Measurements from ENCODE around the gene SLC35F2. TPM values are rescaled to one million over a fixed set of nuclear protein-coding genes. Genes with fewer than 3 reads are reported as not detected.

The SLC35F2 gene
- total and polyA plus RNA-seq, 2 of the 4 experiments (the other 2 are of a cell fraction): 4.9 to 15.4 TPM

DNA sequence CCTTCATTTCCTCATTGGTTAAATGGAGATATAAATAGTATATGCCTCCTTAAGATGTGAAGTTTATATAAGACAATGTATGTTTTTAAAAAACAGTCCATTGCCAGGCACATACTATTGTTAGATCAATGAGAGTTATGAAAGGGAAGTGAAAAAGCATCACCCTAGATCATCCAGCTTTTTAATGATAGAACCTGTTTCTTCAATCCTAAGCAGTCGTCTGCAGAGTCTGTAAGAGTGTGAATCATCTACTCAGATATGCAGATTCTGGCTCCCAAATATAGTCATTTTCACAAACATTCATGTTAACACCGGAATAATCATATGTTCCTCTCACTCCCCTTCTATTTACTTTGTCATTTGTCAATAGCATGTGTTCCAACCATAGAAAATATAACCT lies 81.5 kb downstream of the SLC35F2 start:
- dilution Hi-C loops (cut with HindIII; ENCODE audit: low sequenced_read_pairs, unreplicated experiment): no loop called here
- H3K56ac ChIP-seq (ENCODE audit: extremely low read depth, insufficient read depth, low read length): no peak overlapping the region
- H3K4me1 ChIP-seq (ENCODE audit: control insufficient read depth, insufficient read depth, low read length): no peaks in the 10 kb centered on the region
- H3K36me3 ChIP-seq (ENCODE audit: control insufficient read depth, insufficient read depth, low read length): no peaks in the 10 kb centered on the region
- no peak overlapping the region for H2AFZ ChIP-seq (replicated peaks; ENCODE audit: low read length, poor library complexity)
- H2BK15ac ChIP-seq (ENCODE audit: low read depth, low read length): no peak overlapping the region
- no peak overlapping the region for H4K5ac ChIP-seq (ENCODE audit: low read depth, low read length)
- WGBS, 2 experiments (ENCODE audit: extremely low coverage in 2 of 2, insufficient read length in 1 of 2): no CpG with 5 or more reads among the region's 2 CpGs
- H2BK20ac ChIP-seq (ENCODE audit: low read depth, low read length): no peak overlapping the region
- intact Hi-C loops (cut with micrococcal nuclease): no loop called here
- no peak overlapping the region for H3K4ac ChIP-seq (ENCODE audit: low read depth, low read length)
- no peaks in the 10 kb centered on the region for H4K20me1 ChIP-seq (ENCODE audit: insufficient read depth, low read length)
- no peak overlapping the region for H2AK5ac ChIP-seq (ENCODE audit: low read depth, low read length)
- no peaks in the 10 kb centered on the region for H3K9me1 ChIP-seq (ENCODE audit: insufficient read depth, low read length)
- H3K9me3 ChIP-seq (ENCODE audit: control insufficient read depth, insufficient read depth, low read length): no peaks in the 10 kb centered on the region
- no peak for DNase-seq
- H3K4me2 ChIP-seq (ENCODE audit: low read depth, low read length): no peak overlapping the region
- TF ChIP-seq MAZ (IDR thresholded peaks at IDR 0.05; ENCODE audit: borderline replicate concordance, low read depth, low read length) (no peak), FOS (IDR thresholded peaks at IDR 0.05; ENCODE audit: low read depth, low read length) (no peak), NFE2L2 (IDR thresholded peaks at IDR 0.05; ENCODE audit: low read depth, low read length) (no peak), MAFK (IDR thresholded peaks at IDR 0.05; ENCODE audit: low read depth, low read length) (no peak), ELK1 (IDR thresholded peaks at IDR 0.05; ENCODE audit: borderline replicate concordance, low read depth, low read length) (no peak), POLR2A (IDR thresholded peaks at IDR 0.05; ENCODE audit: low read depth, low read length) (no peak), RFX5 (IDR thresholded peaks at IDR 0.05; ENCODE audit: low read depth, low read length) (no peak), RCOR1 (IDR thresholded peaks at IDR 0.05; ENCODE audit: insufficient replicate concordance, low read length) (no peak), SMC3 (IDR thresholded peaks at IDR 0.05; ENCODE audit: low read depth, low read length) (no peak), CEBPB (IDR thresholded peaks at IDR 0.05; ENCODE audit: low read depth, low read length) (no peak), MXI1 (IDR thresholded peaks at IDR 0.05; ENCODE audit: borderline replicate concordance, low read depth, low read length) (no peak), BHLHE40 (IDR thresholded peaks at IDR 0.05; ENCODE audit: low read depth, low read length) (no peak), RAD21 (IDR thresholded peaks at IDR 0.05; ENCODE audit: low read length) (no peak), CHD1 (IDR thresholded peaks at IDR 0.05; ENCODE audit: low read depth, low read length) (no peak)
- TF ChIP-seq, protein P1, sequence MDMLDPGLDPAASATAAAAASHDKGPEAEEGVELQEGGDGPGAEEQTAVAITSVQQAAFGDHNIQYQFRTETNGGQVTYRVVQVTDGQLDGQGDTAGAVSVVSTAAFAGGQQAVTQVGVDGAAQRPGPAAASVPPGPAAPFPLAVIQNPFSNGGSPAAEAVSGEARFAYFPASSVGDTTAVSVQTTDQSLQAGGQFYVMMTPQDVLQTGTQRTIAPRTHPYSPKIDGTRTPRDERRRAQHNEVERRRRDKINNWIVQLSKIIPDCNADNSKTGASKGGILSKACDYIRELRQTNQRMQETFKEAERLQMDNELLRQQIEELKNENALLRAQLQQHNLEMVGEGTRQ (IDR thresholded peaks at IDR 0.05; ENCODE audit: low read depth, low read length): no peak
- TF ChIP-seq, protein P2, sequence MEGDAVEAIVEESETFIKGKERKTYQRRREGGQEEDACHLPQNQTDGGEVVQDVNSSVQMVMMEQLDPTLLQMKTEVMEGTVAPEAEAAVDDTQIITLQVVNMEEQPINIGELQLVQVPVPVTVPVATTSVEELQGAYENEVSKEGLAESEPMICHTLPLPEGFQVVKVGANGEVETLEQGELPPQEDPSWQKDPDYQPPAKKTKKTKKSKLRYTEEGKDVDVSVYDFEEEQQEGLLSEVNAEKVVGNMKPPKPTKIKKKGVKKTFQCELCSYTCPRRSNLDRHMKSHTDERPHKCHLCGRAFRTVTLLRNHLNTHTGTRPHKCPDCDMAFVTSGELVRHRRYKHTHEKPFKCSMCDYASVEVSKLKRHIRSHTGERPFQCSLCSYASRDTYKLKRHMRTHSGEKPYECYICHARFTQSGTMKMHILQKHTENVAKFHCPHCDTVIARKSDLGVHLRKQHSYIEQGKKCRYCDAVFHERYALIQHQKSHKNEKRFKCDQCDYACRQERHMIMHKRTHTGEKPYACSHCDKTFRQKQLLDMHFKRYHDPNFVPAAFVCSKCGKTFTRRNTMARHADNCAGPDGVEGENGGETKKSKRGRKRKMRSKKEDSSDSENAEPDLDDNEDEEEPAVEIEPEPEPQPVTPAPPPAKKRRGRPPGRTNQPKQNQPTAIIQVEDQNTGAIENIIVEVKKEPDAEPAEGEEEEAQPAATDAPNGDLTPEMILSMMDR (conservative IDR thresholded peaks at IDR 0.05; ENCODE audit: low read depth, low read length): no peak
- no peak overlapping the region for H3K4me3 ChIP-seq (ENCODE audit: insufficient read depth, low read depth, low read length)
- H2BK120ac ChIP-seq (ENCODE audit: low read depth, low read length): no peak overlapping the region
- ChIA-PET CTCF (no interaction called here), POLR2A (ENCODE audit: unreplicated experiment) (no interaction called here)
- no peaks in the 10 kb centered on the region for H3K79me1 ChIP-seq (ENCODE audit: low read depth in 1 of 2, low read length in 2 of 2)
- H3K23ac ChIP-seq (ENCODE audit: low read depth, low read length): no peak overlapping the region
- H4K91ac ChIP-seq (ENCODE audit: insufficient read depth, low read depth, low read length): no peak overlapping the region
- H3K14ac ChIP-seq (replicated peaks; ENCODE audit: low read depth, low read length): no peak overlapping the region
- no peak overlapping the region for H3K9ac ChIP-seq (ENCODE audit: low read depth, low read length)
- ATAC-seq (ENCODE audit: low read depth): no peak
- H3K27ac ChIP-seq (ENCODE audit: insufficient read depth, low read length): no peak overlapping the region
- H2BK5ac ChIP-seq (ENCODE audit: low read depth, low read length, poor library complexity, severe bottlenecking): no peak overlapping the region
- in situ Hi-C loops (cut with MboI; ENCODE audit: low sequenced_read_pairs): loop anchor here (10.0 kb wide), 1 partner anchor 202 kb away; no protein-coding TSS in a partner anchor
- H4K8ac ChIP-seq (ENCODE audit: low read depth in 2 of 2, low read length in 2 of 2): no peak overlapping the region
- peaks cover 2% of the 10 kb centered on the region; the same call in 1 of the 2 replicates for H3K27me3 ChIP-seq (ENCODE audit: control insufficient read depth, insufficient read depth, low read length)
- no peak overlapping the region for H3K18ac ChIP-seq (ENCODE audit: low read depth, low read length)
- BruUV-seq (replicated peaks): no TSS peak
- H2AK9ac ChIP-seq (replicated peaks; ENCODE audit: low read depth, low read length, poor library complexity): no peak overlapping the region

Measured in IMR-90 (cell line).